HepG2 (cell line): ENCODE data around the gene TMEM198. TPM values are rescaled to one million over a fixed set of nuclear protein-coding genes. Genes with fewer than 3 reads are reported as not detected.

ENCODE experiments used
- EEA1 ChIP-seq: sonication (generic); formaldehyde crosslinking; IDR thresholded peaks from 2 replicates; pipeline ENCODE4 v1.5.1; 2020; ENCODE audit warnings: mild to moderate bottlenecking, missing genetic modification reagents, borderline replicate concordance
- FOSL1 ChIP-seq: sonication (generic); formaldehyde crosslinking; IDR thresholded peaks from 2 replicates; pipeline ENCODE4 v1.9.0; 2021; ENCODE audit warnings: missing genetic modification reagents, borderline replicate concordance
- FOXJ3 ChIP-seq: sonication (generic); formaldehyde crosslinking; IDR thresholded peaks from 2 replicates; pipeline ENCODE4 v1.4.0; 2020; ENCODE audit warnings: missing genetic modification reagents, mild to moderate bottlenecking, borderline replicate concordance
- HDAC1 ChIP-seq: sonication (generic); formaldehyde crosslinking; IDR thresholded peaks from 2 replicates; pipeline ENCODE4 v1.5.1; 2020; ENCODE audit warnings: mild to moderate bottlenecking, missing genetic modification reagents
- JARID2 ChIP-seq: sonication (generic); formaldehyde crosslinking; IDR thresholded peaks from 2 replicates; pipeline ENCODE4 v1.8.1; 2023; ENCODE audit warnings: missing genetic modification reagents, inconsistent platforms; ENCODE audit not compliant: insufficient replicate concordance
- KDM5B ChIP-seq: sonication (generic); formaldehyde crosslinking; IDR thresholded peaks from 2 replicates; pipeline ENCODE4 v1.4.0; 2020; ENCODE audit warnings: missing genetic modification reagents, mild to moderate bottlenecking, borderline replicate concordance
- NONO ChIP-seq, 2 experiments: fragments of 450-650 bp in 1 of 2; sonication (generic) in 1 of 2; formaldehyde crosslinking in 1 of 2; IDR thresholded peaks in 1 of 2; conservative IDR thresholded peaks in 1 of 2; 2 replicates each; pipeline versions ENCODE4 v1.6.1 to v1.8.0; 2017 to 2022; ENCODE audit warnings: mild to moderate bottlenecking in 1 of 2, missing genetic modification reagents in 1 of 2, moderate library complexity in 1 of 2
- NR3C1 ChIP-seq: sonication (generic); formaldehyde crosslinking; IDR thresholded peaks from 2 replicates; pipeline ENCODE4 v1.4.0; 2020; ENCODE audit warnings: missing genetic modification reagents
- REXO4 ChIP-seq: sonication (generic); formaldehyde crosslinking; IDR thresholded peaks from 2 replicates; pipeline ENCODE4 v1.8.0; 2022; ENCODE audit warnings: missing genetic modification reagents, mild to moderate bottlenecking, borderline replicate concordance
- RXRB ChIP-seq: IDR thresholded peaks from 2 replicates; pipeline ENCODE4 v1.6.1; 2016; ENCODE audit warnings: borderline replicate concordance, missing genetic modification reagents, missing compliant biosample characterization
- TARDBP ChIP-seq: sonication (generic); formaldehyde crosslinking; IDR thresholded peaks from 2 replicates; pipeline ENCODE4 v1.8.0; 2022; ENCODE audit warnings: mild to moderate bottlenecking, missing genetic modification reagents
- TOPORS ChIP-seq: sonication (generic); formaldehyde crosslinking; IDR thresholded peaks from 2 replicates; pipeline ENCODE4 v1.8.0; 2023; ENCODE audit warnings: mild to moderate bottlenecking, missing genetic modification reagents
- YEATS4 ChIP-seq: sonication (generic); formaldehyde crosslinking; IDR thresholded peaks from 2 replicates; pipeline ENCODE4 v1.4.0; 2020; ENCODE audit warnings: missing genetic modification reagents, borderline replicate concordance
- ZFYVE20 ChIP-seq: sonication (generic); formaldehyde crosslinking; IDR thresholded peaks from 2 replicates; pipeline ENCODE4 v1.8.0; 2023; ENCODE audit warnings: low read depth, mild to moderate bottlenecking, moderate library complexity, missing genetic modification reagents, borderline replicate concordance
- ZNF230 ChIP-seq: sonication (generic); formaldehyde crosslinking; IDR thresholded peaks from 2 replicates; pipeline ENCODE4 v1.4.0; 2020; ENCODE audit warnings: mild to moderate bottlenecking, missing genetic modification reagents
- ZNF570 ChIP-seq: sonication (generic); formaldehyde crosslinking; IDR thresholded peaks from 2 replicates; pipeline ENCODE4 v1.4.0; 2020; ENCODE audit warnings: mild to moderate bottlenecking, missing genetic modification reagents, borderline replicate concordance
- ZNF644 ChIP-seq: IDR thresholded peaks from 2 replicates; pipeline ENCODE4 v1.6.1; 2016; ENCODE audit warnings: low read depth
- ZSCAN25 ChIP-seq: sonication (generic); formaldehyde crosslinking; IDR thresholded peaks from 2 replicates; pipeline ENCODE4 v1.8.0; 2022; ENCODE audit warnings: mild to moderate bottlenecking, missing genetic modification reagents
- ZSCAN29 ChIP-seq: sonication (generic); formaldehyde crosslinking; conservative IDR thresholded peaks from 2 replicates; pipeline ENCODE4 v1.4.0; 2020; ENCODE audit warnings: mild to moderate bottlenecking, missing genetic modification reagents
- ZSCAN31 ChIP-seq: sonication (generic); formaldehyde crosslinking; IDR thresholded peaks from 2 replicates; pipeline ENCODE4 v1.5.0; 2020; ENCODE audit warnings: low read depth, mild to moderate bottlenecking, missing genetic modification reagents
- polyA plus RNA-seq, 8 experiments: library from polyadenylated mRNA; depleted of rRNA in 3 of 8; stranded (reverse) in 7 of 8; unstranded in 1 of 8; fragments of >200 nt; fragmentation: Illumina TruSeq in 4 of 8; extraction: Trizol in 4 of 8; gene quantifications; 2 replicates each; pipeline versions ENCODE4 v1.2.1 to v1.2.3, GENCODE V29; 2011 to 2016; ENCODE audit warnings: low read depth in 4 of 8, missing spikeins in 1 of 8, mixed read lengths in 1 of 8; ENCODE audit not compliant: insufficient read depth in 1 of 8
- total RNA-seq, 5 experiments: library from RNA; depleted of rRNA; stranded (reverse); fragments of >200 nt; fragmentation: Illumina TruSeq; extraction: Trizol; gene quantifications; 2 replicates each; pipeline ENCODE4 v1.2.3, GENCODE V29; 2016; ENCODE audit warnings: low read depth in 1 of 5
- TF ChIP-seq, protein P1 (sequence below): IDR thresholded peaks from 2 replicates; pipeline ENCODE4 v1.6.1; 2016; ENCODE audit warnings: mild to moderate bottlenecking
- TF ChIP-seq, protein P2 (sequence below): IDR thresholded peaks from 2 replicates; pipeline ENCODE4 v1.6.1; 2016; ENCODE audit warnings: low read depth, borderline replicate concordance
- TF ChIP-seq, protein P3 (sequence below): sonication (generic); formaldehyde crosslinking; IDR thresholded peaks from 2 replicates; pipeline ENCODE4 v1.4.0; 2020; ENCODE audit warnings: mild to moderate bottlenecking, low read depth, missing genetic modification reagents
- TF ChIP-seq, protein P4 (sequence below): sonication (generic); formaldehyde crosslinking; IDR thresholded peaks from 2 replicates; pipeline ENCODE4 v1.9.0; 2022; ENCODE audit warnings: low read depth, missing genetic modification reagents

Gene TMEM198
- total and polyA plus RNA-seq, 2 of the 13 experiments (the other 11 are each of a cell fraction or from before 2014, with no cell fraction given), result 17.3 to 23.5 TPM

DNA sequence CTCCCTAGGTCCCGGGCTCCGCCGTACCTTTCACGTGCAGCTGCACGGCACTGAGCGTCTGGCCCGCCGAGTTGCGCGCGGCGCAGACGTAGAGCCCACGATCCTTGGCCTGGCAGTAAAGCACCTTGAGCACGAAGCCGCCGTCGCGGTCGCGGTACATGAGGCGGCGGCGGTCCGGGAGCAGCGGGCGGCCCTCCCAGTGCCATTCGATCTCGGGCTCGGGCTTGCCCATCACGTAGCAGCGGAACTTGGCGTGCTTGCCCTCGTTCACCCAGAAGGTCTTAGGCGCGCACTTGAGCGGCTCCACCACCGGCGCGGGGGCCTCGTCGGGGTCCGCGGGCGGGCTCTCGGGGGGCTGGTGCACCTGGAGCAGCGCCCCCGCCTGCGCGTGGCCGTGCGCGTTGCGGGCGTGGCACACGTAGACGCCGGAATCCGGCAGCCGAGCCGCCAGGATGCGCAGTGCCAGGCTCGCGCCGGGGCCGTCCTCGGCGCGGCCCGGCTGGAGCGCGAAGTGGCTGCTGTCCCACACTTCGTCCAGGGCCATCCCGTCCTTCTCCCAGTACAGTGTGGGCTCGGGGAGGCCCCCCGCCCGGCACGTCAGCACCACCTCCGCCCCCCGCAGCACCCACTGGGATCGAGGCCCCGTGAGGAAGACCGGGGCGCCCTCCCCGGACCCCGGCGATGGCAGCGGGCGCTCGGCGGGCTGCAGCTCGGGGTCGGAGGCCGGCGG, 26.5 kb downstream of the TMEM198 start (continued):
- TF ChIP-seq NR3C1, result no peak
- no peak; the same call in 1 of the 2 replicates for TF ChIP-seq ZSCAN29
- TF ChIP-seq JARID2 (CRISPR knock-in tag), result no peak
- peak; percentile 55 for TF ChIP-seq HDAC1 (CRISPR knock-in tag)
- TF ChIP-seq, protein P1, sequence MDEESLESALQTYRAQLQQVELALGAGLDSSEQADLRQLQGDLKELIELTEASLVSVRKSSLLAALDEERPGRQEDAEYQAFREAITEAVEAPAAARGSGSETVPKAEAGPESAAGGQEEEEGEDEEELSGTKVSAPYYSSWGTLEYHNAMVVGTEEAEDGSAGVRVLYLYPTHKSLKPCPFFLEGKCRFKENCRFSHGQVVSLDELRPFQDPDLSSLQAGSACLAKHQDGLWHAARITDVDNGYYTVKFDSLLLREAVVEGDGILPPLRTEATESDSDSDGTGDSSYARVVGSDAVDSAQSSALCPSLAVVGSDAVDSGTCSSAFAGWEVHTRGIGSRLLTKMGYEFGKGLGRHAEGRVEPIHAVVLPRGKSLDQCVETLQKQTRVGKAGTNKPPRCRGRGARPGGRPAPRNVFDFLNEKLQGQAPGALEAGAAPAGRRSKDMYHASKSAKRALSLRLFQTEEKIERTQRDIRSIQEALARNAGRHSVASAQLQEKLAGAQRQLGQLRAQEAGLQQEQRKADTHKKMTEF, result peak; percentile 57; the same call in 1 of the 2 replicates
- TF ChIP-seq, protein P2, sequence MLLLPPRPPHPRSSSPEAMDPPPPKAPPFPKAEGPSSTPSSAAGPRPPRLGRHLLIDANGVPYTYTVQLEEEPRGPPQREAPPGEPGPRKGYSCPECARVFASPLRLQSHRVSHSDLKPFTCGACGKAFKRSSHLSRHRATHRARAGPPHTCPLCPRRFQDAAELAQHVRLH, result no peak; the same call in 1 of the 2 replicates
- TF ChIP-seq TARDBP, result no peak; the same call in 1 of the 2 replicates
- peak; percentile 55; the same call in 1 of the 2 replicates for TF ChIP-seq YEATS4 (CRISPR knock-in tag)
- TF ChIP-seq, protein P3, sequence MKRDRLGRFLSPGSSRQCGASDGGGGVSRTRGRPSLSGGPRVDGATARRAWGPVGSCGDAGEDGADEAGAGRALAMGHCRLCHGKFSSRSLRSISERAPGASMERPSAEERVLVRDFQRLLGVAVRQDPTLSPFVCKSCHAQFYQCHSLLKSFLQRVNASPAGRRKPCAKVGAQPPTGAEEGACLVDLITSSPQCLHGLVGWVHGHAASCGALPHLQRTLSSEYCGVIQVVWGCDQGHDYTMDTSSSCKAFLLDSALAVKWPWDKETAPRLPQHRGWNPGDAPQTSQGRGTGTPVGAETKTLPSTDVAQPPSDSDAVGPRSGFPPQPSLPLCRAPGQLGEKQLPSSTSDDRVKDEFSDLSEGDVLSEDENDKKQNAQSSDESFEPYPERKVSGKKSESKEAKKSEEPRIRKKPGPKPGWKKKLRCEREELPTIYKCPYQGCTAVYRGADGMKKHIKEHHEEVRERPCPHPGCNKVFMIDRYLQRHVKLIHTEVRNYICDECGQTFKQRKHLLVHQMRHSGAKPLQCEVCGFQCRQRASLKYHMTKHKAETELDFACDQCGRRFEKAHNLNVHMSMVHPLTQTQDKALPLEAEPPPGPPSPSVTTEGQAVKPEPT (CRISPR knock-in tag), result no peak; the same call in 1 of the 2 replicates
- no peak for TF ChIP-seq ZNF644 (CRISPR knock-in tag)
- TF ChIP-seq REXO4 (CRISPR knock-in tag), result 0 out of 2 replicates have a peak, but pooled peaks have one; percentile 49
- TF ChIP-seq, protein P4, sequence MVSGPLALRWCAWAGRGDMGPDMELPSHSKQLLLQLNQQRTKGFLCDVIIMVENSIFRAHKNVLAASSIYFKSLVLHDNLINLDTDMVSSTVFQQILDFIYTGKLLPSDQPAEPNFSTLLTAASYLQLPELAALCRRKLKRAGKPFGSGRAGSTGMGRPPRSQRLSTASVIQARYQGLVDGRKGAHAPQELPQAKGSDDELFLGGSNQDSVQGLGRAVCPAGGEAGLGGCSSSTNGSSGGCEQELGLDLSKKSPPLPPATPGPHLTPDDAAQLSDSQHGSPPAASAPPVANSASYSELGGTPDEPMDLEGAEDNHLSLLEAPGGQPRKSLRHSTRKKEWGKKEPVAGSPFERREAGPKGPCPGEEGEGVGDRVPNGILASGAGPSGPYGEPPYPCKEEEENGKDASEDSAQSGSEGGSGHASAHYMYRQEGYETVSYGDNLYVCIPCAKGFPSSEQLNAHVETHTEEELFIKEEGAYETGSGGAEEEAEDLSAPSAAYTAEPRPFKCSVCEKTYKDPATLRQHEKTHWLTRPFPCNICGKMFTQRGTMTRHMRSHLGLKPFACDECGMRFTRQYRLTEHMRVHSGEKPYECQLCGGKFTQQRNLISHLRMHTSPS (CRISPR knock-in tag), result 0 out of 2 replicates have a peak, but pooled peaks have one; percentile 43
- no peak for TF ChIP-seq RXRB
- TF ChIP-seq FOSL1, result no peak
- no peak for TF ChIP-seq ZFYVE20
- no peak for TF ChIP-seq NONO (IDR thresholded peaks at IDR 0.05)
- TF ChIP-seq NONO (CRISPR knock-in tag; conservative IDR thresholded peaks at IDR 0.05), result no peak; the same call in 1 of the 2 replicates
- TF ChIP-seq EEA1 (CRISPR knock-in tag), result no peak
- TF ChIP-seq TOPORS, result no peak; the same call in 1 of the 2 replicates
- TF ChIP-seq ZNF570 (CRISPR knock-in tag), result no peak
- TF ChIP-seq KDM5B, result peak; percentile 75; the same call in 1 of the 2 replicates
- TF ChIP-seq ZSCAN25 (CRISPR knock-in tag), result no peak
- TF ChIP-seq ZNF230, result no peak
- no peak for TF ChIP-seq ZSCAN31 (CRISPR knock-in tag)
- TF ChIP-seq FOXJ3 (CRISPR knock-in tag), result no peak
